GM12878 (cell line): ENCODE results near the gene SYMPK. TPM values are rescaled to one million over a fixed set of nuclear protein-coding genes. Genes with fewer than 3 reads are reported as not detected.
A peak's percentile ranks its signal among the peaks of the same experiment; 100 is the strongest.

Source experiments
- BCL3 ChIP-seq: IDR thresholded peaks from 2 replicates; pipeline ENCODE4 v1.6.1; 2011; ENCODE audit warnings: borderline replicate concordance, low read depth, mild to moderate bottlenecking, moderate library complexity, low read length; ENCODE audit not compliant: insufficient read depth, poor library complexity, severe bottlenecking
- BRCA1 ChIP-seq: IDR thresholded peaks from 2 replicates; pipeline ENCODE4 v1.6.1; 2011; ENCODE audit warnings: low read depth, low read length, improper control_type of control experiment
- EZH2 ChIP-seq: IDR thresholded peaks from 2 replicates; pipeline ENCODE4 v1.6.1; 2012; ENCODE audit warnings: low read depth, mild to moderate bottlenecking, control low read depth, inconsistent platforms, low read length, borderline replicate concordance; ENCODE audit not compliant: control insufficient read depth
- MAX ChIP-seq: IDR thresholded peaks from 2 replicates; pipeline ENCODE4 v1.6.1; 2012; ENCODE audit warnings: low read depth, low read length, improper control_type of control experiment
- NFXL1 ChIP-seq: fragments of 450-650 bp; IDR thresholded peaks from 2 replicates; pipeline ENCODE4 v1.6.1; 2017; ENCODE audit warnings: antibody characterized with exemption, mild to moderate bottlenecking, borderline replicate concordance
- RELA ChIP-seq: fragments of 450-650 bp; IDR thresholded peaks from 2 replicates; pipeline ENCODE4 v1.8.0; 2014; ENCODE audit warnings: borderline replicate concordance; ENCODE audit not compliant: partially characterized antibody
- TBL1XR1 ChIP-seq: IDR thresholded peaks from 2 replicates; pipeline ENCODE4 v1.6.1; 2012; ENCODE audit warnings: low read depth, low read length, improper control_type of control experiment
- TCF12 ChIP-seq: IDR thresholded peaks from 2 replicates; pipeline ENCODE4 v1.6.1; 2011; ENCODE audit warnings: low read depth, mild to moderate bottlenecking, low read length
- polyA plus RNA-seq, 11 experiments: library from polyadenylated mRNA; depleted of rRNA in 4 of 11; unstranded in 6 of 11; stranded (reverse) in 5 of 11; fragments of >200 nt; fragmentation: Nextera tagmentation in 4 of 11; fragmentation: Illumina TruSeq in 1 of 11; extraction: Ambion mirVana in 4 of 11; extraction: Trizol in 1 of 11; gene quantifications; 1 replicate in 1 of 11; 2 replicates in 10 of 11; pipeline versions ENCODE4 v1.2.1 to v1.2.3, GENCODE V29; 2011 to 2016; ENCODE audit warnings: inconsistent platforms in 2 of 11, missing spikeins in 2 of 11, low read depth in 1 of 11
- total RNA-seq, 4 experiments: library from RNA; depleted of rRNA in 3 of 4; stranded (reverse); fragments of >200 nt in 3 of 4; fragmentation: Illumina TruSeq in 1 of 4; extraction: Trizol in 1 of 4; gene quantifications; 2 replicates each; pipeline versions ENCODE4 v1.2.1 to v1.2.3, GENCODE V29; 2013 to 2021
- TF ChIP-seq, protein P1 (sequence below): IDR thresholded peaks from 2 replicates; pipeline ENCODE4 v1.6.1; 2012; ENCODE audit warnings: low read depth, low read length, improper control_type of control experiment

SYMPK gene
- total and polyA plus RNA-seq, 10 of the 15 experiments (the other 5 are each of a cell fraction or from before 2014, with no cell fraction given): 0.49 to 109 (median 42.5) TPM

- TF ChIP-seq EZH2 (no peak), TCF12 (peak; percentile 93), MAX (no peak; the same call in 1 of the 2 replicates), BRCA1 (no peak), RELA (peak; percentile 11), BCL3 (no peak), TBL1XR1 (0 out of 2 replicates have a peak, but pooled peaks have one; percentile 50), NFXL1 (no peak)
- TF ChIP-seq, protein P1, sequence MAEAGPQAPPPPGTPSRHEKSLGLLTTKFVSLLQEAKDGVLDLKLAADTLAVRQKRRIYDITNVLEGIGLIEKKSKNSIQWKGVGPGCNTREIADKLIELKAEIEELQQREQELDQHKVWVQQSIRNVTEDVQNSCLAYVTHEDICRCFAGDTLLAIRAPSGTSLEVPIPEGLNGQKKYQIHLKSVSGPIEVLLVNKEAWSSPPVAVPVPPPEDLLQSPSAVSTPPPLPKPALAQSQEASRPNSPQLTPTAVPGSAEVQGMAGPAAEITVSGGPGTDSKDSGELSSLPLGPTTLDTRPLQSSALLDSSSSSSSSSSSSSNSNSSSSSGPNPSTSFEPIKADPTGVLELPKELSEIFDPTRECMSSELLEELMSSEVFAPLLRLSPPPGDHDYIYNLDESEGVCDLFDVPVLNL: no peak
Measured at GRCh38 chr19:45882652-45883585, 20.0 kb upstream of the SYMPK start (continued).
